ENCODE measurements around the gene DLG1. TPM values are rescaled to one million over a fixed set of nuclear protein-coding genes. Genes with fewer than 3 reads are reported as not detected.

DLG1 gene
- total and polyA plus RNA-seq, 2 donors from 2014 or later, result 19.4 to 101 TPM

GRCh38 chr3:197168063-197168462 is 130.3 kb downstream of the DLG1 start:
- Histone ChIP-seq H3K27me3 (ENCODE audit: control insufficient read depth, insufficient read depth, low read length) (no peaks in the 10 kb centered on the region), H3K27ac (ENCODE audit: low read depth in 2 of 2, low read length in 2 of 2) (no peak overlapping the region), H3K4me3 (ENCODE audit: low read length in 3 of 3) (no peak overlapping the region), H3K9ac (ENCODE audit: low read length in 3 of 3) (no peak overlapping the region), H3K36me3 (ENCODE audit: control insufficient read depth in 2 of 3, insufficient read depth in 3 of 3, low read length in 3 of 3) (no peaks in the 10 kb centered on the region), H3K9me3 (ENCODE audit: control insufficient read depth in 2 of 3, insufficient read depth in 1 of 3, low read length in 3 of 3) (no peaks in the 10 kb centered on the region), H3K4me1 (ENCODE audit: control insufficient read depth in 2 of 3, insufficient read depth in 2 of 3, low read depth in 1 of 3, low read length in 3 of 3) (no peaks in the 10 kb centered on the region)
- TF ChIP-seq CTCF (IDR thresholded peaks at IDR 0.05; ENCODE audit: borderline replicate concordance, extremely low read depth, insufficient read depth), result no peak
- FAIRE-seq, result no peak
- DNase-seq, result no peak
- intact Hi-C loops (cut with DNase I), result no loop called here

- H3K9ac ChIP-seq (ENCODE audit: low read length in 3 of 3), result no peak overlapping the region
- FAIRE-seq, result no peak
- H3K9me3 ChIP-seq (ENCODE audit: control insufficient read depth in 2 of 3, insufficient read depth in 1 of 3, low read length in 3 of 3), result no peaks in the 10 kb centered on the region
- H3K4me3 ChIP-seq (ENCODE audit: low read length in 3 of 3), result no peak overlapping the region
- no peaks in the 10 kb centered on the region for H3K4me1 ChIP-seq (ENCODE audit: control insufficient read depth in 2 of 3, insufficient read depth in 2 of 3, low read depth in 1 of 3, low read length in 3 of 3)
- H3K36me3 ChIP-seq (ENCODE audit: control insufficient read depth in 2 of 3, insufficient read depth in 3 of 3, low read length in 3 of 3), result no peaks in the 10 kb centered on the region
- H3K27me3 ChIP-seq (ENCODE audit: control insufficient read depth, insufficient read depth, low read length), result no peaks in the 10 kb centered on the region
- TF ChIP-seq CTCF (IDR thresholded peaks at IDR 0.05; ENCODE audit: borderline replicate concordance, extremely low read depth, insufficient read depth), result no peak
- intact Hi-C loops (cut with DNase I), result no loop called here
- no peak overlapping the region for H3K27ac ChIP-seq (ENCODE audit: low read depth in 2 of 2, low read length in 2 of 2)
- no peak for DNase-seq
Measured at GRCh38 chr3:197167549-197167948, 130.9 kb downstream of the DLG1 start.

DNA sequence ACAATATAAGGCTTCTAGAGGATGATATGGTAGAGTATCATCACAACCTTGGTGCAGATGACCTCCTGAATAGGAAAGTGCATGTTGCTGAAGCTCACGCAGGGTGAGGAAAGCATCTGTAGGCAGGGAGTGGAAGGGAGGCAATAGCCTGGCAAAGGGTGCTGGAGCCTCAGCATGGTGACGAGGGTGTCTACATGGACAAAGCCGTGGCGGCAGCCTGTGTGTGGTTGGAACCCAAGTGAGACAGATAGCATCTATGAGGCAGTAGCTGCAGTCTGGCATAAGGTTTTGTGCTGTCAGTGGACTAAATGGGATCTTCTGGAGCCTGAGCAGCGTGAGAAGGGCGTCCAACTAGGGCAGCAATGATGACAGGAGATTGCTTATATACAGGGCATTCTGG is 132.5 kb downstream of the DLG1 start:
- TF ChIP-seq CTCF (IDR thresholded peaks at IDR 0.05; ENCODE audit: borderline replicate concordance, extremely low read depth, insufficient read depth), result no peak
- Histone ChIP-seq H3K4me3 (ENCODE audit: low read length in 3 of 3) (no peak overlapping the region), H3K9ac (ENCODE audit: low read length in 3 of 3) (no peak overlapping the region), H3K9me3 (ENCODE audit: control insufficient read depth in 2 of 3, insufficient read depth in 1 of 3, low read length in 3 of 3) (no peaks in the 10 kb centered on the region), H3K27me3 (ENCODE audit: control insufficient read depth, insufficient read depth, low read length) (no peaks in the 10 kb centered on the region), H3K4me1 (ENCODE audit: control insufficient read depth in 2 of 3, insufficient read depth in 2 of 3, low read depth in 1 of 3, low read length in 3 of 3) (no peaks in the 10 kb centered on the region), H3K36me3 (ENCODE audit: control insufficient read depth in 2 of 3, insufficient read depth in 3 of 3, low read length in 3 of 3) (no peaks in the 10 kb centered on the region), H3K27ac (ENCODE audit: low read depth in 2 of 2, low read length in 2 of 2) (no peak overlapping the region)
- intact Hi-C loops (cut with DNase I), result no loop called here
- DNase-seq, result no peak
- FAIRE-seq, result no peak

DNA sequence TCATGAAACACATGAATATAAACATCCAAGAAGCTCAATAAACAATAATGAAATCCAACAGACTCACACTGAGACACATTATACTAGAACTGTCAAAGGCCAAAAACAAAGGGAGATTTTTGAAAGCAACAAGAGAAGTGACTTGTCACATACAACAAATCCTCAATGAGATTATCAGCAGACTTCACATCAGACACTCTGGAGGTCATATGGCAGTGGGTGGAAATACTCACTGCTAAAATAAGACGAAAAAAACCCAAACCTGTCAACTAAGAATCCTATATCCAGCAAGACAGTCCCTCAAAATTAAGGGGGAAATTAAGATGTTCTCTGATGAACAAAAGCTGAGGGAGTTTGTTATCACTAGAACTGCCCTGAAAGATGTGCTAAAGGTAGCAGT is 143.4 kb downstream of the DLG1 start:
- Histone ChIP-seq H3K9me3 (ENCODE audit: control insufficient read depth in 2 of 3, insufficient read depth in 1 of 3, low read length in 3 of 3) (peaks cover 0 to 14% (median 0%) of the 10 kb centered on the region in 3 donors), H3K9ac (ENCODE audit: low read length in 3 of 3) (no peak overlapping the region), H3K36me3 (ENCODE audit: control insufficient read depth in 2 of 3, insufficient read depth in 3 of 3, low read length in 3 of 3) (no peaks in the 10 kb centered on the region), H3K27me3 (ENCODE audit: control insufficient read depth, insufficient read depth, low read length) (no peaks in the 10 kb centered on the region), H3K27ac (ENCODE audit: low read depth in 2 of 2, low read length in 2 of 2) (no peak overlapping the region), H3K4me1 (ENCODE audit: control insufficient read depth in 2 of 3, insufficient read depth in 2 of 3, low read depth in 1 of 3, low read length in 3 of 3) (peaks cover 0 to 6% (median 0%) of the 10 kb centered on the region in 3 donors), H3K4me3 (ENCODE audit: low read length in 3 of 3) (no peak overlapping the region)
- peak in 1 of 5 donors; percentile 12 for DNase-seq
- intact Hi-C loops (cut with DNase I), result no loop called here
- no peak for TF ChIP-seq CTCF (IDR thresholded peaks at IDR 0.05; ENCODE audit: borderline replicate concordance, extremely low read depth, insufficient read depth)
- FAIRE-seq, result no peak
